Lung (tissue), 12 donors: ENCODE data around the gene RPL27A. TPM values are rescaled to one million over a fixed set of nuclear protein-coding genes. Genes with fewer than 3 reads are reported as not detected.

Experiments
- ATAC-seq: fragments of 200-7000 bp; cut with Tn5 transposase; one replicate; pipeline ENCODE4 v1.9.1; 2020; ENCODE audit warnings: moderate number of reproducible peaks; ENCODE audit not compliant: insufficient read depth, low FRiP score
- DNase-seq, 3 donors: peaks; one replicate each; pipeline ENCODE4 v3.0.0-alpha.2; 2013 to 2017
- H3K27ac ChIP-seq, 2 donors: one replicate each; pipeline ENCODE4 v1.5.1; 2013; ENCODE audit warnings: mild to moderate bottlenecking in 2 of 2, moderate library complexity in 2 of 2, control low read depth in 1 of 2, inconsistent platforms in 1 of 2, low read depth in 1 of 2, low read length in 1 of 2
- H3K27me3 ChIP-seq, 3 donors: one replicate each; pipeline ENCODE4 v1.5.1; 2013; ENCODE audit warnings: low read length in 2 of 3; ENCODE audit not compliant: control insufficient read depth in 3 of 3, insufficient read depth in 3 of 3
- H3K36me3 ChIP-seq, 4 donors: one replicate each; pipeline ENCODE4 v1.5.1; 2013; ENCODE audit warnings: low read length in 4 of 4, mild to moderate bottlenecking in 1 of 4, moderate library complexity in 1 of 4; ENCODE audit not compliant: control insufficient read depth in 4 of 4, insufficient read depth in 4 of 4
- H3K4me1 ChIP-seq, 5 donors: one replicate each; pipeline ENCODE4 v1.5.1; 2013; ENCODE audit warnings: low read length in 5 of 5, mild to moderate bottlenecking in 2 of 5, moderate library complexity in 1 of 5; ENCODE audit not compliant: control insufficient read depth in 5 of 5, insufficient read depth in 5 of 5
- H3K4me3 ChIP-seq: one replicate; pipeline ENCODE4 v1.5.1; 2013; ENCODE audit warnings: mild to moderate bottlenecking, control low read depth, moderate library complexity
- H3K9ac ChIP-seq, 2 donors: one replicate each; pipeline ENCODE4 v1.5.1; 2013; ENCODE audit warnings: low read length in 2 of 2, control low read depth in 1 of 2; ENCODE audit not compliant: insufficient read depth in 1 of 2
- H3K9me3 ChIP-seq, 4 donors: one replicate each; pipeline ENCODE4 v1.5.1; 2013; ENCODE audit warnings: low read length in 3 of 4, mild to moderate bottlenecking in 1 of 4, moderate library complexity in 1 of 4; ENCODE audit not compliant: control insufficient read depth in 4 of 4, insufficient read depth in 3 of 4
- CTCF ChIP-seq: IDR thresholded peaks from 2 replicates; pipeline ENCODE4 v1.5.1; 2012; ENCODE audit warnings: mild to moderate bottlenecking; ENCODE audit errors: control extremely low read depth, extremely low read depth
- WGBS, 2 donors: extraction: QIAGEN DNeasy Blood & Tissue Kit; methylation state at CpG; one replicate each; pipeline ENCODE4 v1.1.7; 2013; 5-methylcytosine and 5-hydroxymethylcytosine counted together
- polyA plus RNA-seq, 2 donors: library from polyadenylated mRNA; stranded (reverse); fragments of 200-250 nt; gene quantifications; one replicate each; pipeline ENCODE4 v1.2.1, GENCODE V29; 2013
- total RNA-seq, 2 donors: library from RNA; depleted of rRNA in 1 of 2; stranded (reverse); fragments of >200 nt in 1 of 2; gene quantifications; one replicate each; pipeline ENCODE4 v1.2.1, GENCODE V29; 2014 to 2021
- donor health status: control.
- donor health status: control.
- donor health status: Bipolar disorder and iron deficiency.
- donor health status: healthy.
- donor health status: DM: yes; HTN: yes; CAD: no.

Gene RPL27A
- total and polyA plus RNA-seq, 4 donors, result 673 to 4,912 (median 1,413) TPM

GRCh38 chr11:8720352-8720751 is 37.8 kb downstream of the RPL27A start:
- H3K9me3 ChIP-seq, result no peaks in the 10 kb centered on the region
- no peak overlapping the region for H3K9ac ChIP-seq
- DNase-seq (no peak), ATAC-seq (no peak)
- peak overlapping the region; percentile 71 to 81 for H3K27ac ChIP-seq
- H3K4me1 ChIP-seq, result peaks cover 29 to 77% (median 59%) of the 10 kb centered on the region in 5 donors
- TF ChIP-seq CTCF, result no peak
- peaks cover 0 to 14% (median 13%) of the 10 kb centered on the region in 4 donors for H3K36me3 ChIP-seq
- WGBS, 2 donors, result 48 to 62% methylated on average over 3 of the region's 3 CpGs
- no peaks in the 10 kb centered on the region for H3K27me3 ChIP-seq
- H3K4me3 ChIP-seq, result no peak overlapping the region

GRCh38 chr11:8720868-8721608 is 38.4 kb downstream of the RPL27A start:
- DNase-seq (peak; percentile 76 to 90 (median 81)), ATAC-seq (no peak)
- Histone ChIP-seq H3K9me3 (no peaks in the 10 kb centered on the region), H3K4me3 (no peak overlapping the region), H3K27ac (peak overlapping the region in 1 of 2 donors; percentile 81), H3K36me3 (peaks cover 0 to 17% (median 12%) of the 10 kb centered on the region in 4 donors), H3K27me3 (no peaks in the 10 kb centered on the region), H3K4me1 (peaks cover 29 to 70% (median 58%) of the 10 kb centered on the region in 5 donors), H3K9ac (no peak overlapping the region)
- 45 to 67% methylated on average over 4 to 5 of the region's 5 CpGs for WGBS, 2 donors
- TF ChIP-seq CTCF, result no peak

GRCh38 chr11:8721609-8722500 is 39.3 kb downstream of the RPL27A start:
- Histone ChIP-seq H3K36me3 (peaks cover 0 to 16% (median 11%) of the 10 kb centered on the region in 4 donors), H3K4me3 (no peak overlapping the region), H3K9ac (no peak overlapping the region), H3K9me3 (no peaks in the 10 kb centered on the region), H3K27ac (peak overlapping the region in 1 of 2 donors; percentile 81), H3K4me1 (peaks cover 29 to 69% (median 56%) of the 10 kb centered on the region in 5 donors), H3K27me3 (no peaks in the 10 kb centered on the region)
- no peak for TF ChIP-seq CTCF
- DNase-seq, result peak; percentile 66 to 79 (median 71)
- no peak for ATAC-seq
- 52 to 77% methylated on average over 13 of the region's 13 CpGs for WGBS, 2 donors
